Thyroid gland (tissue), 4 donors: ENCODE results near the gene ARHGDIB. TPM values are rescaled to one million over a fixed set of nuclear protein-coding genes. Genes with fewer than 3 reads are reported as not detected.

Experiments used
- DNase-seq, 2 donors: peaks; one replicate each; pipeline ENCODE4 v3.0.0-alpha.2; 2019
- H3K27ac ChIP-seq, 3 donors: fragments of 200-600 bp; sonication (generic); 1 replicate in 2 of 3; 2 replicates in 1 of 3; pipeline ENCODE4 v1.5.1; 2016 to 2019; ENCODE audit warnings: mild to moderate bottlenecking in 1 of 3, moderate library complexity in 1 of 3
- H3K27me3 ChIP-seq: fragments of 200-600 bp; sonication (generic); one replicate; pipeline ENCODE4 v1.5.1; 2019
- H3K36me3 ChIP-seq, 2 donors: fragments of 200-600 bp; sonication (generic); one replicate each; pipeline ENCODE4 v1.5.1; 2016 to 2019
- H3K4me1 ChIP-seq, 2 donors: fragments of 200-600 bp; sonication (generic); one replicate each; pipeline ENCODE4 v1.5.1; 2017 to 2019
- H3K4me3 ChIP-seq, 3 donors: fragments of 200-600 bp; sonication (generic); replicated peaks in 1 of 3; 1 replicate in 2 of 3; 2 replicates in 1 of 3; pipeline ENCODE4 v1.5.1; 2016; ENCODE audit warnings: mild to moderate bottlenecking in 1 of 3
- H3K9me3 ChIP-seq: fragments of 200-600 bp; sonication (generic); one replicate; pipeline ENCODE4 v1.5.1; 2017
- CTCF ChIP-seq, 6 experiments: fragments of 200-600 bp in 3 of 6; fragments of 450-650 bp in 3 of 6; sonication (generic) in 3 of 6; IDR thresholded peaks; one replicate each; pipeline ENCODE4 v1.5.1; 2016 to 2019; ENCODE audit warnings: antibody characterized with exemption in 6 of 6, mild to moderate bottlenecking in 2 of 6, inconsistent platforms in 1 of 6, moderate library complexity in 1 of 6
- POLR2A ChIP-seq, 2 donors: fragments of 450-650 bp; IDR thresholded peaks; one replicate each; pipeline ENCODE4 v1.6.1; 2017; ENCODE audit warnings: antibody characterized with exemption in 2 of 2, mild to moderate bottlenecking in 2 of 2, moderate library complexity in 1 of 2
- WGBS, 2 donors: methylation state at CpG; one replicate each; pipeline ENCODE4 v1.1.5; 2017; 5-methylcytosine and 5-hydroxymethylcytosine counted together
- intact Hi-C: fragments of 100-400 bp; cut with DNase I; formaldehyde crosslinking; loops from one replicate; pipeline ENCODE4 v1.15.1; 2023
- total RNA-seq, 4 donors: library from RNA; depleted of rRNA; stranded (reverse); fragments of >200 nt; gene quantifications; one replicate each; pipeline ENCODE4 v1.2.3, GENCODE V29; 2016

Gene ARHGDIB
- total RNA-seq, 4 donors from 2014 or later = 54.4 to 107 (median 65.9) TPM

- H3K9me3 ChIP-seq = no peaks in the 10 kb centered on the region
- no peaks in the 10 kb centered on the region for H3K27me3 ChIP-seq
- peaks cover 18 to 22% of the 10 kb centered on the region in 2 donors for H3K4me1 ChIP-seq
- no peak overlapping the region for H3K4me3 ChIP-seq
- 12 to 20% methylated on average over 6 of the region's 6 CpGs for WGBS, 2 donors
- TF ChIP-seq CTCF (IDR thresholded peaks at IDR 0.05) (no peak), POLR2A (IDR thresholded peaks at IDR 0.05) (no peak)
- DNase-seq = peak; percentile 51 to 69
- no peaks in the 10 kb centered on the region for H3K36me3 ChIP-seq
- H3K27ac ChIP-seq = peak overlapping the region in 1 of 3 donors; percentile 35
- intact Hi-C loops = loop anchor here (10.0 kb wide), 1 partner anchor 223 kb away; the partner anchor contains the start of gene RERG
These were observed 40.5 kb upstream of the ARHGDIB start for GRCh38 chr12:15001733-15002382.

- H3K4me3 ChIP-seq = no peak overlapping the region
- WGBS, 2 donors = 94% methylated on average over 2 of the region's 2 CpGs
- intact Hi-C loops = loop anchor here (10.0 kb wide), 1 partner anchor 224 kb away; the partner anchor contains the start of gene RERG
- peaks cover 17 to 21% of the 10 kb centered on the region in 2 donors for H3K4me1 ChIP-seq
- TF ChIP-seq POLR2A (IDR thresholded peaks at IDR 0.05) (no peak), CTCF (IDR thresholded peaks at IDR 0.05) (no peak)
- no peak for DNase-seq
- no peaks in the 10 kb centered on the region for H3K9me3 ChIP-seq
- H3K27me3 ChIP-seq = no peaks in the 10 kb centered on the region
- H3K36me3 ChIP-seq = no peaks in the 10 kb centered on the region
- no peak overlapping the region for H3K27ac ChIP-seq
These were observed 39.2 kb upstream of the ARHGDIB start for GRCh38 chr12:15000575-15000974.

GRCh38 chr12:14999695-15000365, 38.4 kb upstream of the ARHGDIB start:
- H3K27ac ChIP-seq = no peak overlapping the region
- DNase-seq = no peak
- no peak overlapping the region for H3K4me3 ChIP-seq
- WGBS, 2 donors = 93% methylated on average over 2 of the region's 2 CpGs
- no peaks in the 10 kb centered on the region for H3K36me3 ChIP-seq
- no peak for TF ChIP-seq CTCF (IDR thresholded peaks at IDR 0.05)
- no peak for TF ChIP-seq POLR2A (IDR thresholded peaks at IDR 0.05)
- intact Hi-C loops = loop anchor here (10.0 kb wide), 2 partner anchors 65 to 225 kb away; partner anchors contain the start of genes ERP27 and RERG
- H3K9me3 ChIP-seq = no peaks in the 10 kb centered on the region
- H3K4me1 ChIP-seq = peaks cover 13 to 24% of the 10 kb centered on the region in 2 donors
- H3K27me3 ChIP-seq = no peaks in the 10 kb centered on the region

- DNase-seq = no peak
- H3K27ac ChIP-seq = no peak overlapping the region
These were observed 37.8 kb upstream of the ARHGDIB start for GRCh38 chr12:14999021-14999694.

More at GRCh38 chr12:14999021-14999694, 37.8 kb upstream of the ARHGDIB start:
- 94 to 96% methylated on average over 2 of the region's 2 CpGs for WGBS, 2 donors
- intact Hi-C loops = loop anchor here (10.0 kb wide), 1 partner anchor 64 kb away; the partner anchor contains the start of gene ERP27
- H3K4me3 ChIP-seq = no peak overlapping the region
- no peaks in the 10 kb centered on the region for H3K36me3 ChIP-seq
- H3K4me1 ChIP-seq = peaks cover 18 to 29% of the 10 kb centered on the region in 2 donors
- TF ChIP-seq CTCF (IDR thresholded peaks at IDR 0.05) (no peak), POLR2A (IDR thresholded peaks at IDR 0.05) (no peak)
- H3K9me3 ChIP-seq = no peaks in the 10 kb centered on the region
- no peaks in the 10 kb centered on the region for H3K27me3 ChIP-seq
